AG10803 (cell line): ENCODE results near the gene PCDH9.

Source experiments
- DNase-seq: peaks from one replicate; pipeline ENCODE4 v3.0.0; 2010; ENCODE audit warnings: low read depth
- H3K4me3 ChIP-seq: 2 replicates; pipeline ENCODE4 v1.5.1; 2011; ENCODE audit warnings: mild to moderate bottlenecking, low read length, control low read depth
- TF ChIP-seq, protein P1 (sequence below): conservative IDR thresholded peaks from 2 replicates; pipeline ENCODE4 v1.5.1; 2011; ENCODE audit warnings: mild to moderate bottlenecking, low read length, control low read depth, inconsistent platforms

The PCDH9 gene

DNA sequence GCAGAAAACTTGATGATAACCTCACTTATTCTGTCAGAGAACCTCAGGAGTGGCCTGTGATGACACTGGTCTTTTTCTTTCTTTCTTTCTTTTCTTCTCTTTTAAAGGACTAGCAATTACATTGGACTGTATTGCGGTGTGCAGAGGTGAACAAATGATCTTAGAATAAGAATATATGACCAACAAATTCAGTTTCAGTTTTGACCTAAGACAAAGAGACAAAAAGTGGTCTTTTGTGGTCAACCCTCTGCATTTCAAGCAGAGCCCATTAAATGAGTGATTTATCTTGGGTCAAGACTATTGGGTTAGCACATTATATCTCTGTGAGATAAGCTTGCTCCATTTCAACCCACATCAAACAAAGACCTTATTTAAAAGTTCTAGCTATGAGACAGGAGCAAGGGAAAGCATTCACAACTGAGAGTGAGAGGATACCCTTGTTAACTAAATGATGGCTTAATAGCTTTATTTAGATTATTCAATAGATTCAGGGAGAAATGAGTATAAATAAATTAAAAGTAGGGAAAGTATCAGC is 644.4 kb downstream of the PCDH9 start:
- H3K4me3 ChIP-seq, result no peak overlapping the region
- TF ChIP-seq, protein P1, sequence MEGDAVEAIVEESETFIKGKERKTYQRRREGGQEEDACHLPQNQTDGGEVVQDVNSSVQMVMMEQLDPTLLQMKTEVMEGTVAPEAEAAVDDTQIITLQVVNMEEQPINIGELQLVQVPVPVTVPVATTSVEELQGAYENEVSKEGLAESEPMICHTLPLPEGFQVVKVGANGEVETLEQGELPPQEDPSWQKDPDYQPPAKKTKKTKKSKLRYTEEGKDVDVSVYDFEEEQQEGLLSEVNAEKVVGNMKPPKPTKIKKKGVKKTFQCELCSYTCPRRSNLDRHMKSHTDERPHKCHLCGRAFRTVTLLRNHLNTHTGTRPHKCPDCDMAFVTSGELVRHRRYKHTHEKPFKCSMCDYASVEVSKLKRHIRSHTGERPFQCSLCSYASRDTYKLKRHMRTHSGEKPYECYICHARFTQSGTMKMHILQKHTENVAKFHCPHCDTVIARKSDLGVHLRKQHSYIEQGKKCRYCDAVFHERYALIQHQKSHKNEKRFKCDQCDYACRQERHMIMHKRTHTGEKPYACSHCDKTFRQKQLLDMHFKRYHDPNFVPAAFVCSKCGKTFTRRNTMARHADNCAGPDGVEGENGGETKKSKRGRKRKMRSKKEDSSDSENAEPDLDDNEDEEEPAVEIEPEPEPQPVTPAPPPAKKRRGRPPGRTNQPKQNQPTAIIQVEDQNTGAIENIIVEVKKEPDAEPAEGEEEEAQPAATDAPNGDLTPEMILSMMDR, result no peak
- no peak for DNase-seq

GRCh38 chr13:66581675-66582074 is 648.5 kb downstream of the PCDH9 start:
- TF ChIP-seq, protein P1, result no peak
- no peak for DNase-seq
- no peak overlapping the region for H3K4me3 ChIP-seq

- H3K4me3 ChIP-seq, result no peak overlapping the region
- TF ChIP-seq, protein P1, result no peak
- DNase-seq, result no peak
Measured at GRCh38 chr13:66578305-66578704, 651.8 kb downstream of the PCDH9 start.

DNA sequence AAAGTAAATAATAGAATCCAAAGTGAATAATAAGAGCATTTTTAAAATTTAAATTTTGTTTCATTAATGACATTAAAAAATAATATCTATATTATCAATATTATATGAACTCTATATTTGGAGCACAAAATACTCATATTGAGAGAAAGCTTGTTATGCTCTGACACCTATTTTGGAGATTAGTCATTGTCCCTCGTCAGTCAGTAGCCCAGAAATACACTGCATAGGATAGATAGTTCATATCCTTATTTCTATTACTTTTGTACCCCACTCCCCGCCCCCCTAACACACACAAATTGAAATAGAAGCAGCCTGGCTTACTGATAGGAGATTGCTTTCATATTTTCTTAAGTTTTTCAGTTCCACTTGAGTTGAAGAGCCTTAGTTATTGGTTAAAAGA is 652.8 kb downstream of the PCDH9 start:
- no peak overlapping the region for H3K4me3 ChIP-seq

GRCh38 chr13:66576381-66576780 is 653.8 kb downstream of the PCDH9 start:
- TF ChIP-seq, protein P1, result no peak
- no peak for DNase-seq
- no peak overlapping the region for H3K4me3 ChIP-seq

More for the DNA sequence above, 652.8 kb downstream of the PCDH9 start:
- TF ChIP-seq, protein P1, result no peak
- DNase-seq, result no peak

- no peak overlapping the region for H3K4me3 ChIP-seq
- TF ChIP-seq, protein P1, result no peak
- peak; percentile 43 for DNase-seq
Measured at GRCh38 chr13:66574606-66575005, 655.5 kb downstream of the PCDH9 start.

DNA sequence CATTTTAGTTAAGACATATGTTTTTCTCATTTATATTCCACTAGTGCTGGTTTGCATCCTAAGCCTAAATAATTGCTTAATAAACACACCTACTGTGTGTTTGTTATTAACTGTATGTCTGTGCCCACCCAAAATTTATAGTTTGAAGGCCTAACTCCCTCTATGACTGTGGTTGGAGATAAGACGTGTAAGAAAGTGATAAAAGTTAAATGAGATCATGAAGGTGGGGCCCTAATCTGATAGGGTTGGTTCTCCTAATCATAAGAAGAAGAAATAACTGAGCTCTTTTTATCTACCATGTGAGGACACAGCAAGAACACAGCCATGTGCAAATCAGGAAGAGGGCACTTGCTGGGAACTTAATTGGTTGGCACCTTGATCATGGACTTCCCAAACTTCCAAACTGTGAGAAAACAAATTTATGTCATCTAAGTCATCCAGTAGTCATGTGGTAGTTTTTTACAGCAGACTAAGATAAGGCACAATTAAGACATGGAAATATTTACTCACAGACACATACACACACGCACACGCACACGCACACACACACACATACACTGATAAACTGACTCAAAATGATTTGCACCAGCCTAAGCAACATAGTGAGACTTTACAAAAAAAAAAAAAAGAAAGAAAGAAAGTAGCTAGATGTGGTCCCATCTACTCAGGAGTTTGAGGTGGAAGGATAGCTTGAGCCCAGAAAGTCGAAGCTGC is 662.1 kb downstream of the PCDH9 start:
- no peak for DNase-seq
- TF ChIP-seq, protein P1, result no peak
- no peak overlapping the region for H3K4me3 ChIP-seq
